Hypothalamus (tissue), 51 donors: ENCODE results near the gene EDN1.

Source experiments
- DNase-seq, 51 donors: peaks; one replicate each; lab custom pipeline; 2025; lab: John Stamatoyannopoulos, UW

Gene EDN1

DNA sequence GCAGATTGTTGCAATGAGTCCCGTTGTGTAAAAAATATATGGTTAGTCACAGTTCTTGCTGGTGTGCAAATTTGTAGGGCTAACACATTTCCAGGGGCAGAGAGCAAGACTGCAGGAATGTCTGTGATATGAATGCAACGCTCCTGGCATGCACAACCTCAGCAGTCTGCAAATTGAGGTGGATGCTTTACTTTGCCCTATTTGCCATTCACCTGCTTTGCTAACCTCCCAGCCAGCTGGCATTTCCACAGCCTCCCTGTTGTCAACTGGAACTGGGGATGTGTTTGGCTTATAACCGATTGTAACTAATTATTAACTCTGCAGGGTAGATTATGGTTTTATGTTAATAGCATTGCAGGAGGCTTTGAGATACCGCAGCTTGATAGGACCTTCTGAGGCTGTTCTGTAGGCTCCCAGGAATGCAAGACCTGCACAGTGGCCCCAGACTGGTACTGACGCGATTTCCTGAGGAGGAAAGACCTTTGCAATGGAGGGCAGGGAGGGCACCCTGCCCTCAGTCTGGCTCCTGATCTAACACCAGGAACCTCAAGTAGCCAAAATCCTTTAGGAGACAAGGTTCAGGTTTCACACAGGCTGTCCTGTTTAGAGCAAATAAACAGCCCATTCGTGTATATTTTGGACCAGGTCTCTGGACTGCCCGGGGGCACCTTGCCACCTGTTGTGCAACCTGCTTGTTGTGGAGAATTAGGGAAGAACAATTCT lies 53.4 kb downstream of the EDN1 start:
- no peak for DNase-seq

DNA sequence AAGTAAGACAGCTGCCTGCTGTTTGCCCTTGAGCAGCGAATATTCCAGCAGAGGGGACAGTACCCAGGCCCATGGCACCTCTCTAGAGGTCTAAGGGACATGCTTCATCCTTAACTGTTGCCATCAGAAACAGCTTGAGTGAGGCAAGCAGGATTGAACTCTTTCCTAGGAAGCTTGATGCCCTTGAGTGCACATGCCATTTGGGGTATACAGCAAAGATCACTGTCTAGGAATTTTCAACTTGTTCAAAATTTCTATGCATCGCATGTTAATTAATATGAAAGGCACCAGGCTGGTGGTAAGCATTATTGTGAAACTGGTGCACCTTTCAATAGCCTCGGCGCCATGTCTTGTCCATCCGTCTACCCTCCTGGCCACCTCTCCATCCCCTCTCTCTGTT lies 54.1 kb downstream of the EDN1 start:
- DNase-seq = no peak

DNA sequence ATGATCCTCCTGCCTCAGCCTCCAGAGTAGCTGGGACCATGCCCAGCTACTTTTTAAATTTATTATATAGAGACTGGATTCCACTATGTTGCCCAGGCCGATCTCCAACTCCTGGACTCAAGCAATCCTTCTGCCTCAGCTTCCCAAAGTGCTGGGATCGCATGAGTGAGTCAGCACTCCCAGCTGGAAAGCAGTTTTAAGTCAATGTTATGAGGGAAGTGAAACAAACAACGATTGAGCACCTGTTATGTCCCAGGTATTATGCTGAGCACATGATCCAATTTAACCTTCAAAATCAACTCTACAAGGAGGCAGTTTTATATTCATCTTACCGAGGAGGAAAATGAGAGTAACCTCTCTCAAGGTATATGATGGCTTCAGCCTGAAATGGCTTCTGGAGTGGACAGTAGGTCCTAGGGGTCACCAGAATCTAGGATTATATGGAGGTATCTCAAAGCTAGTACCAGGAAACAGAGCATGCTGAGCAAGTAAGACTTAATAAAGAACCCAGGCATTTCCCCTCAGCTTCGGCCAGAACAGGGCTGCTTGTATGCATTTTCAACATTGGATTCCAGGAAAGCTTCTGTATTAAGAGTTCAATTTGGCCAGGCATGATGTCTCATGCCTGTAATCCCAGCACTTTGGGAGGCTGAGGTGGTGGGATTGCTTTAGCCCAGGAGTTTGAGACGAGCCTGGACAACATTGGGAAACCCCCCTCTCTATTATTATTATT lies 55.0 kb downstream of the EDN1 start:
- DNase-seq = no peak

GRCh38 chr6:12345694-12346058 lies 55.5 kb downstream of the EDN1 start:
- no peak for DNase-seq
